GM18499 (cell line): ENCODE measurements around the gene PRG2.
"Not testable (repeated sequence)": the region's sequence is repeated elsewhere in the genome, so short reads cannot be mapped to it uniquely, and the experiment has no call there.

Experiments
- ATAC-seq: cut with Tn5 transposase; IDR thresholded peaks from one replicate; pipeline ENCODE4 v1.9.1; 2021; ENCODE audit warnings: moderate number of reproducible peaks; ENCODE audit not compliant: insufficient read depth, unreplicated experiment

Gene PRG2

GRCh38 chr11:57353036-57353435 is 37.4 kb downstream of the PRG2 start:
- ATAC-seq: no peak

- no peak for ATAC-seq
These were observed 40.8 kb downstream of the PRG2 start for GRCh38 chr11:57349491-57350274.

GRCh38 chr11:57348636-57349313 is 41.7 kb downstream of the PRG2 start:
- ATAC-seq: no peak

GRCh38 chr11:57348052-57348451 is 42.4 kb downstream of the PRG2 start:
- ATAC-seq: no peak

GRCh38 chr11:57347336-57347735 is 43.1 kb downstream of the PRG2 start:
- no peak for ATAC-seq

- no peak for ATAC-seq
These were observed 44.8 kb downstream of the PRG2 start for GRCh38 chr11:57345555-57346211.

GRCh38 chr11:57344826-57345225 is 45.6 kb downstream of the PRG2 start:
- ATAC-seq: no peak

GRCh38 chr11:57343825-57344224 is 46.6 kb downstream of the PRG2 start:
- ATAC-seq: no peak

GRCh38 chr11:57342702-57343101 is 47.7 kb downstream of the PRG2 start:
- no peak for ATAC-seq

- no peak for ATAC-seq
These were observed 49.1 kb downstream of the PRG2 start for GRCh38 chr11:57341250-57341808.

GRCh38 chr11:57340039-57340615 is 50.3 kb downstream of the PRG2 start:
- no peak for ATAC-seq

- ATAC-seq: no peak
These were observed 51.1 kb downstream of the PRG2 start for GRCh38 chr11:57339328-57339727.

- ATAC-seq: no peak
These were observed 52.3 kb downstream of the PRG2 start, which contains the start of gene P2RX3 for GRCh38 chr11:57338142-57338541. TSS of gene P2RX3 (plus strand) at chr11:57338352. CDS start at chr11:57338551, 199 bp downstream.

- ATAC-seq: not testable (repeated sequence)
These were observed 53.6 kb downstream of the PRG2 start for GRCh38 chr11:57336856-57337255.
